Endothelial cell of umbilical vein (primary cell): ENCODE results near the gene SHMT1. TPM values are rescaled to one million over a fixed set of nuclear protein-coding genes. Genes with fewer than 3 reads are reported as not detected.

Experiments used
- BruUV-seq: library from RNA; stranded (reverse); fragments of 400-500 nt; replicated peaks from 2 replicates; lab custom pipeline; 2021; lab: Mats Ljungman, UMichigan
- CTCF ChIA-PET: fragments of 300-600, 350-600 bp; sonication (Branson Sonifier 250); formaldehyde crosslinking; loops from one replicate; lab custom pipeline; 2021; ENCODE audit warnings: antibody characterized with exemption, inconsistent platforms; lab: Charles Lee
- POLR2A ChIA-PET: fragments of 300-600, 350-600 bp; sonication (Branson Sonifier 250); formaldehyde crosslinking; loops from one replicate; lab custom pipeline; 2021; ENCODE audit warnings: antibody characterized with exemption, inconsistent platforms; lab: Charles Lee
- DNase-seq: peaks from one replicate; pipeline ENCODE4 v3.0.0-alpha.2; 2011; ENCODE audit warnings: low read depth, low spot score
- FAIRE-seq: peaks from 2 replicates; lab custom pipeline; 2011; peaks lifted over from hg19 to GRCh38; lab: Jason Lieb, UNC
- H2AFZ ChIP-seq: 2 replicates; pipeline ENCODE4 v1.6.0; 2012; ENCODE audit warnings: low read depth, low read length, control low read depth, inconsistent platforms
- H3K27ac ChIP-seq: 2 replicates; pipeline ENCODE4 v1.5.1; 2011; ENCODE audit warnings: low read depth, mild to moderate bottlenecking, control low read depth, low read length, moderate library complexity; ENCODE audit not compliant: insufficient read depth
- H3K27me3 ChIP-seq, 2 experiments: 2 replicates each; pipeline versions ENCODE4 v1.6.0 to v1.6.1; 2011; ENCODE audit warnings: low read length in 2 of 2, mixed read lengths in 1 of 2; ENCODE audit not compliant: control insufficient read depth in 2 of 2, insufficient read depth in 2 of 2
- H3K36me3 ChIP-seq, 2 experiments: 2 replicates in 1 of 2; 3 replicates in 1 of 2; pipeline ENCODE4 v1.5.1; 2011; ENCODE audit warnings: low read length in 2 of 2, mild to moderate bottlenecking in 1 of 2, moderate library complexity in 1 of 2; ENCODE audit not compliant: control insufficient read depth in 2 of 2, insufficient read depth in 2 of 2; ENCODE audit errors: extremely low read depth in 1 of 2
- H3K4me1 ChIP-seq: 3 replicates; pipeline ENCODE4 v1.5.1; 2011; ENCODE audit warnings: mild to moderate bottlenecking, low read length; ENCODE audit not compliant: control insufficient read depth, insufficient read depth; ENCODE audit errors: extremely low read depth
- H3K4me2 ChIP-seq: 2 replicates; pipeline ENCODE4 v1.6.1; 2011; ENCODE audit warnings: low read length, control low read depth, mixed read lengths; ENCODE audit not compliant: insufficient read depth
- H3K4me3 ChIP-seq, 3 experiments: fragments of 200-600 bp in 1 of 3; sonication (generic), shearing (Covaris generic) in 1 of 3; replicated peaks in 1 of 3; 2 replicates each; pipeline ENCODE4 v1.5.1; 2011 to 2016; ENCODE audit warnings: control low read depth in 3 of 3, low read length in 3 of 3, mild to moderate bottlenecking in 2 of 3, inconsistent platforms in 1 of 3, low read depth in 1 of 3, moderate library complexity in 1 of 3; ENCODE audit not compliant: insufficient read depth in 1 of 3
- H3K79me2 ChIP-seq: 2 replicates; pipeline ENCODE4 v1.6.0; 2012; ENCODE audit warnings: low read length, inconsistent platforms; ENCODE audit not compliant: control insufficient read depth, insufficient read depth
- H3K9ac ChIP-seq: replicated peaks from 2 replicates; pipeline ENCODE3; 2011; ENCODE audit warnings: low read length, control low read depth; ENCODE audit not compliant: insufficient read depth; ENCODE audit errors: extremely low read depth
- H3K9me1 ChIP-seq: replicated peaks from 3 replicates; pipeline ENCODE4 v1.6.0; 2011; ENCODE audit warnings: mild to moderate bottlenecking, low read length; ENCODE audit not compliant: control insufficient read depth, insufficient read depth; ENCODE audit errors: extremely low read depth
- H3K9me3 ChIP-seq: replicated peaks from 2 replicates; pipeline ENCODE4 v1.5.1; 2012; ENCODE audit warnings: low read length, inconsistent platforms; ENCODE audit not compliant: control insufficient read depth, insufficient read depth
- H4K20me1 ChIP-seq: replicated peaks from 2 replicates; pipeline ENCODE3; 2011; ENCODE audit warnings: mild to moderate bottlenecking, low read length; ENCODE audit not compliant: control insufficient read depth, insufficient read depth; ENCODE audit errors: extremely low read depth
- CTCF ChIP-seq, 2 donors: IDR thresholded peaks; 1 replicate in 1 of 2; 2 replicates in 1 of 2; pipeline ENCODE4 v1.5.1; 2011; ENCODE audit warnings: low read length in 2 of 2, mild to moderate bottlenecking in 2 of 2, moderate library complexity in 2 of 2, control low read depth in 1 of 2, inconsistent platforms in 1 of 2, low read depth in 1 of 2; ENCODE audit not compliant: insufficient read depth in 1 of 2; ENCODE audit errors: extremely low read depth in 1 of 2
- MAX ChIP-seq: IDR thresholded peaks from 2 replicates; pipeline ENCODE4 v1.6.1; 2011; ENCODE audit not compliant: insufficient read depth, insufficient read length
- MYC ChIP-seq: IDR thresholded peaks from one replicate; pipeline ENCODE4 v1.6.1; 2011; ENCODE audit warnings: mild to moderate bottlenecking, low read depth, low read length
- POLR2AphosphoS5 ChIP-seq: IDR thresholded peaks from 2 replicates; pipeline ENCODE4 v1.6.1; 2012; ENCODE audit warnings: low read depth, mild to moderate bottlenecking, control low read depth, low read length, moderate library complexity; ENCODE audit not compliant: insufficient read depth
- dilution Hi-C: fragments of 300-500 bp; cut with MboI; formaldehyde crosslinking; loops from one replicate; pipeline ENCODE4 v1.15.0; 2019; ENCODE audit warnings: low sequenced_read_pairs; ENCODE audit not compliant: extremely low pct_ligation_motif_present
- intact Hi-C: fragments of 100-400 bp; cut with micrococcal nuclease; formaldehyde crosslinking; loops from one replicate; pipeline ENCODE4 v1.10.0; 2022
- polyA plus RNA-seq, 4 experiments: library from polyadenylated mRNA; depleted of rRNA in 3 of 4; stranded (reverse) in 3 of 4; unstranded in 1 of 4; fragments of >200 nt; gene quantifications; 2 replicates each; pipeline versions ENCODE4 v1.2.1 to v1.2.3, GENCODE V29; 2011 to 2012; ENCODE audit warnings: missing spikeins in 1 of 4
- total RNA-seq: library from RNA; stranded (reverse); gene quantifications from 2 replicates; pipeline ENCODE4 v1.2.3, GENCODE V29; 2021

The SHMT1 gene
- total and polyA plus RNA-seq, 2 donors (not counting 3 experiments of a cell fraction or from before 2014, with no cell fraction given), result 18.9 to 27.6 TPM

DNA sequence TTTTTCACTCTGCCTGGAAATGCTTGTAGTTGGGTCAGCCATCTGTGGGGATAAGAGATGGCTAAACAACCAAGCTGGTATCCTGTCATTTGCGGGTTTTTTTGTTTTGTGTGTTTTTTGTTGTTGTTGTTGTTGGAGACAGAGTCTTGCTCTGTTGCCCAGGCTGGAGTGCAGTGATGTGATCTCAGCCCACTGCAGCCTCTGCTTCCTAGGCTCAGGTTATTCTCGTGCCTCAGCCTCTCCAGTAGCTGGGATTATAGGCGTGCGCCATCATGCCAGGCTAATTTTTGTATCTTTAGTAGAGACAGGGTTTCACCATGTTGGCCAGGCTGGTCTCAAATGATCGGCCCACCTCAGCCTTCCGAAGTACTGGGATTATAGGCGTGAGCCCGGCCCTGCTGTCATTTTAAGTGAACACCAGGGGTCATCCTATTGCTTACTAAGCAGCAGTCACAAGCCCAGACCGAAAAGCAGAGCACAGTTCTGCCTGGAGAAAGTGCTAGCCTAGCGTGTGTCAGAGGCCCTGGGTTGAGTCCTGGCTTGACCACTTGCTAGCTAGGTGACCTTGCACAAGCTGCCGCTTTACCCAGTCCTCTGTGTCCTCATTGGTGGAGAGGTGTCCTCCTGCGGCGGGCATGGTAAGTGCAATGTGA, 43.6 kb downstream of the SHMT1 start:
- Histone ChIP-seq H3K36me3 (peaks cover 3 to 35% of the 10 kb centered on the region in 2 experiments), H3K4me1 (peaks cover 18% of the 10 kb centered on the region), H3K27me3 (no peaks in the 10 kb centered on the region), H3K79me2 (peaks cover 48% of the 10 kb centered on the region), H3K4me3 (no peak overlapping the region), H3K4me2 (no peak overlapping the region), H3K9me1 (no peaks in the 10 kb centered on the region), H3K27ac (no peak overlapping the region), H2AFZ (no peak overlapping the region), H4K20me1 (no peaks in the 10 kb centered on the region), H3K9ac (no peak overlapping the region), H3K9me3 (no peaks in the 10 kb centered on the region)
- FAIRE-seq (peak; percentile 98), DNase-seq (peak; percentile 37)
- no peak for TF ChIP-seq MYC
- TF ChIP-seq CTCF (IDR thresholded peaks at IDR 0.05; ENCODE audit: extremely low read depth in 1 of 2, insufficient read depth in 1 of 2, low read depth in 1 of 2, low read length in 2 of 2), result peak; percentile 35 to 46
- TF ChIP-seq POLR2AphosphoS5, result no peak
- TF ChIP-seq MAX, result no peak
- dilution Hi-C loops (no loop called here), intact Hi-C loops (no loop called here)
- BruUV-seq, result no TSS peak
- POLR2A ChIA-PET, result no interaction called here
- CTCF ChIA-PET, result interaction anchor here (0.9 to 1.9 kb wide), 5 partner anchors 9 to 177 kb away, joined by 3 to 4 read pairs (median 4); no protein-coding TSS in a partner anchor
